Fibroblast of pulmonary artery (primary cell): ENCODE data around the gene ANXA11.
"Not testable (repeated sequence)": the region's sequence is repeated elsewhere in the genome, so short reads cannot be mapped to it uniquely, and the experiment has no call there.

Source experiments
- DNase-seq: peaks from one replicate; pipeline ENCODE4 v3.0.0-alpha.2; 2010; ENCODE audit warnings: low read depth
- H3K4me3 ChIP-seq: replicated peaks from 2 replicates; pipeline ENCODE4 v1.5.1; 2011; ENCODE audit warnings: low read depth, mild to moderate bottlenecking, control low read depth, low read length, moderate library complexity
- CTCF ChIP-seq: IDR thresholded peaks from 2 replicates; pipeline ENCODE4 v1.5.1; 2011; ENCODE audit warnings: mild to moderate bottlenecking, control low read depth, low read length, inconsistent platforms; ENCODE audit errors: missing control alignments

Gene ANXA11

GRCh38 chr10:80141696-80142460 is 63.5 kb downstream of the ANXA11 start:
- H3K4me3 ChIP-seq: no peak overlapping the region

DNA sequence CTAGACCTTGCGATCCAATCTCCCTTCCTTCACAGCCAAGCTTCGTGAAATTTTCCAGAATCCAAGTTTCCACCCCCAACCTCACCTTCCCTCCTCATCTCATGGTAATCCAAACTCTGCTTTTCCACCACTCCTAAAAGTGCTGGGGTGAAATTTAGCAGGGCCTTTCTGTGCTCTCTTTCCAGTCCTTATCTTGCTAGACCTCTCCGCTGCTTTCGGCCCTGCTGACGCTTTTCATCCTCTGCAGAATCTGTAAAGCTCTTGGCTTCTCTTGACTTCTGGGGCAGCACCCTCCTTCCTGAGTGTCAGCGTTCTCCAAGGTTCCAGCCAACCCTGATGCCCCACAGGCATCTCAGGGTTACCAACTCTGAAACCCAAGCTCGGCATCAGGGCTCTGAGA is 65.1 kb downstream of the ANXA11 start:
- DNase-seq: no peak
- no peak for TF ChIP-seq CTCF
- no peak overlapping the region for H3K4me3 ChIP-seq

More at GRCh38 chr10:80141696-80142460, 63.5 kb downstream of the ANXA11 start:
- DNase-seq: no peak
- TF ChIP-seq CTCF: no peak

- H3K4me3 ChIP-seq: no peak overlapping the region
- TF ChIP-seq CTCF: no peak
- no peak for DNase-seq
Measured at GRCh38 chr10:80139265-80139664, 66.1 kb downstream of the ANXA11 start.

DNA sequence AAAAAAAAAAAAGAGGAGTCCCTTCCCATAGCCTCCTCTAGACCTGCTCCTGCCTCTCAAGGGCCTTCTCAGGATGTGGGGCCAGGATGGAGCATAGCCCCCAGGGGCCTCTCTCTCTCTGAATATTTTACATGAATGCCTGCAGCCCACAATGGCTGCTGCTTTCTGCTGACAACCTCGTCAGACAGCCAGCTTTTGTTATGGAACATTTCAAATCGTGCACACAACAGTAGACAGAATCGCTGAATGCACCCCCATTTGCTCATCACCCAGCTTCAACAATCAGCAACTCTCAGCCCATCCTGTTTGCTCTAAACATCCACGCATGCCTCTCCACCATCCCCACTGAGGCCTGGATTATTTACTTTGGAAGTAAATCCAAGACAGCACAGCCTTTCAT is 67.4 kb downstream of the ANXA11 start:
- DNase-seq: no peak
- TF ChIP-seq CTCF: no peak
- no peak overlapping the region for H3K4me3 ChIP-seq

- DNase-seq: peak; percentile 62
- no peak for TF ChIP-seq CTCF
- no peak overlapping the region for H3K4me3 ChIP-seq
Measured at GRCh38 chr10:80137031-80137862, 68.1 kb downstream of the ANXA11 start.

DNA sequence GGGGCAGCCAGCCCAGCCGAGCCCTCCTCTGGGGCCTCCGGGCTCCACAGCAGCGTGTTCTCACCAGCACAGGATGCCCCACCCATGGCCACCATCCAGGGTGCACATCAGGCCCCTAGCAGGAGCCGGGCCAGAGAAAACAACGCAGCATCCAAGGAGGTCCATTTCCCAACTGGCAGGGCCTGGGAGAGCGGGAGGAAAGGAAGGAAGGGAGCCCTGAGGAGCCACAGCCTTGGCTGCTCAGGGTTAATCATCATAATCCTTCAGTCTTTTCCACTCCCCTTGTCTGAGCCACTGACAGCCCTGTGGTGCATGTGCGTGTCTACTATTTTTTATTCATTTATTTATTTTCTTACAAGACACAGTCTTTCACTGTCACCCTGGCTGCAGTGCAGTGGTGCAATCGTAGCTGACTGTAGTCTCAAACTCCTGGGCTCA is 69.2 kb downstream of the ANXA11 start:
- TF ChIP-seq CTCF: no peak
- peak; percentile 98 for DNase-seq
- H3K4me3 ChIP-seq: peak overlapping the region; percentile 19

DNA sequence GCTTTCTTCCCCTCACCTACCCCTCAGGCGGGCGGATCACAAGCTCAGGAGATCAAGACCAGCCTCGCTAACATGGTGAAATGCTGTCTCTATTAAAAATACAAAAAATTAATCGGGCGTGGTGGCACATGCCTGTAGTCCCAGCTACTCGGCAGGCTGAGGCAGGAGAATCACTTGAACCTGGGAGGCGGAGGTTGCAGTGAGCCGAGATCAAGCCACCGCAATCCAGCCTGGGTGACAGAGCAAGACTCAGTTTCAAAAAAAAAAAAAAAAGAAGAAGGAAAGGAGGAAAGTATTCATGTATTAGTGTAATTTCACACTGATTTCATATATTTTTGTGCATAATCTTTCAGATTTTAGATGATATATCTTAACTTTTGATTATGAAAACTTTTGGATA is 71.7 kb downstream of the ANXA11 start:
- H3K4me3 ChIP-seq: peak overlapping the region; percentile 64

More for the DNA sequence above, 71.7 kb downstream of the ANXA11 start:
- DNase-seq: not testable (repeated sequence)
